K562 (cell line): ENCODE results near the gene CLIC3. TPM values are rescaled to one million over a fixed set of nuclear protein-coding genes. Genes with fewer than 3 reads are reported as not detected.

Experiments used
- CREB1 ChIP-seq, 2 experiments: sonication (generic) in 1 of 2; formaldehyde crosslinking in 1 of 2; IDR thresholded peaks; 2 replicates each; pipeline versions ENCODE4 v1.6.1 to v1.8.0; 2012 to 2022; ENCODE audit warnings: inconsistent platforms in 1 of 2, mild to moderate bottlenecking in 1 of 2, missing genetic modification reagents in 1 of 2, moderate library complexity in 1 of 2
- CREM ChIP-seq: IDR thresholded peaks from 2 replicates; pipeline ENCODE4 v1.6.1; 2014; ENCODE audit warnings: antibody characterized with exemption, low read depth
- CTBP1 ChIP-seq: fragments of 450-650 bp; IDR thresholded peaks from 2 replicates; pipeline ENCODE4 v1.6.1; 2016; ENCODE audit warnings: borderline replicate concordance
- HNRNPH1 ChIP-seq: fragments of 200-400 bp; formaldehyde crosslinking; optimal IDR thresholded peaks from 2 replicates; pipeline ENCODE3; 2017; ENCODE audit warnings: low read depth, mild to moderate bottlenecking, low read length, moderate library complexity
- JUND ChIP-seq, 2 experiments: IDR thresholded peaks; 2 replicates in 1 of 2; 3 replicates in 1 of 2; pipeline ENCODE4 v1.6.1; 2011; ENCODE audit warnings: borderline replicate concordance in 2 of 2, low read depth in 2 of 2, low read length in 2 of 2, improper control_type of control experiment in 1 of 2, missing biosample characterization in 1 of 2, missing genetic modification characterization in 1 of 2, missing genetic modification reagents in 1 of 2
- MAZ ChIP-seq, 2 experiments: fragments of 450-650 bp in 1 of 2; sonication (generic) in 1 of 2; formaldehyde crosslinking; IDR thresholded peaks in 1 of 2; conservative IDR thresholded peaks in 1 of 2; 2 replicates each; pipeline versions ENCODE4 v1.4.0 to v1.5.0; 2020; ENCODE audit warnings: mild to moderate bottlenecking in 1 of 2, missing genetic modification reagents in 1 of 2
- MBD2 ChIP-seq: sonication (generic); IDR thresholded peaks from 2 replicates; pipeline ENCODE4 v1.6.1; 2016; ENCODE audit warnings: low read depth, borderline replicate concordance
- NFIC ChIP-seq: fragments of 450-650 bp; IDR thresholded peaks from 2 replicates; pipeline ENCODE4 v1.6.1; 2017; ENCODE audit warnings: mild to moderate bottlenecking, inconsistent platforms
- PRDM10 ChIP-seq: fragments of 450-650 bp; IDR thresholded peaks from 2 replicates; pipeline ENCODE4 v1.6.1; 2018; ENCODE audit not compliant: partially characterized antibody
- PREB ChIP-seq: sonication (generic); formaldehyde crosslinking; IDR thresholded peaks from 2 replicates; pipeline ENCODE4 v1.8.1; 2023; ENCODE audit warnings: mild to moderate bottlenecking, missing genetic modification reagents
- PYGO2 ChIP-seq: fragments of 450-650 bp; IDR thresholded peaks from 2 replicates; pipeline ENCODE4 v1.6.1; 2016; ENCODE audit warnings: mild to moderate bottlenecking, missing genetic modification characterization, moderate library complexity, missing compliant biosample characterization
- RFX7 ChIP-seq: fragments of 250-450 bp; sonication (Bioruptor Pico); IDR thresholded peaks from 2 replicates; pipeline ENCODE4 v1.5.1; 2021; ENCODE audit warnings: mild to moderate bottlenecking
- TEAD1 ChIP-seq, 2 experiments: fragments of 450-650 bp in 1 of 2; sonication (generic) in 1 of 2; formaldehyde crosslinking; IDR thresholded peaks; 2 replicates each; pipeline versions ENCODE4 v1.4.0 to v1.8.0; 2020 to 2022; ENCODE audit warnings: mild to moderate bottlenecking in 2 of 2, missing genetic modification reagents in 1 of 2
- TFAP4 ChIP-seq: sonication (generic); formaldehyde crosslinking; IDR thresholded peaks from 2 replicates; pipeline ENCODE4 v1.8.0; 2022; ENCODE audit warnings: missing genetic modification reagents, mild to moderate bottlenecking, moderate library complexity, borderline replicate concordance
- VEZF1 ChIP-seq: fragments of 200-800 bp; sonication (Bioruptor generic); IDR thresholded peaks from 2 replicates; pipeline ENCODE4 v1.6.1; 2017; ENCODE audit warnings: missing genetic modification characterization, missing compliant biosample characterization
- ZNF277 ChIP-seq: fragments of 250-450 bp; sonication (Bioruptor Pico); IDR thresholded peaks from 2 replicates; pipeline ENCODE4 v1.8.0; 2022; ENCODE audit warnings: inconsistent platforms, mild to moderate bottlenecking, moderate library complexity, borderline replicate concordance
- ZNF316 ChIP-seq: fragments of 450-650 bp; IDR thresholded peaks from 2 replicates; pipeline ENCODE4 v1.6.1; 2016
- polyA plus RNA-seq, 8 experiments: library from polyadenylated mRNA; depleted of rRNA in 4 of 8; stranded (reverse) in 5 of 8; unstranded in 3 of 8; fragments of >200 nt; fragmentation: Nextera tagmentation in 2 of 8; fragmentation: Illumina TruSeq in 1 of 8; extraction: Ambion mirVana in 2 of 8; extraction: Trizol in 1 of 8; gene quantifications; 2 replicates each; pipeline versions ENCODE4 v1.2.1 to v1.2.3, GENCODE V29; 2011 to 2014; ENCODE audit warnings: inconsistent platforms in 1 of 8, missing spikeins in 1 of 8
- total RNA-seq, 7 experiments: library from RNA; depleted of rRNA in 6 of 7; stranded (reverse); fragments of >200 nt in 6 of 7; fragmentation: Illumina TruSeq in 2 of 7; extraction: Trizol in 2 of 7; gene quantifications; 2 replicates each; pipeline versions ENCODE4 v1.2.1 to v1.2.3, GENCODE V29; 2011 to 2021; ENCODE audit warnings: low replicate concordance in 1 of 7

The CLIC3 gene
- total and polyA plus RNA-seq, 9 of the 15 experiments (the other 6 are each of a cell fraction or from before 2014, with no cell fraction given), result 0.27 to 0.29 TPM; not detected in 7

- TF ChIP-seq JUND (IDR thresholded peaks at IDR 0.05; ENCODE audit: borderline replicate concordance, low read depth, low read length) (peak; percentile 72; the same call in 1 of the 2 replicates), JUND (tag; IDR thresholded peaks at IDR 0.05; ENCODE audit: borderline replicate concordance, low read depth, low read length) (peak; percentile 54; the same call in 1 of the 3 replicates), RFX7 (CRISPR knock-in tag) (no peak), CREM (peak; percentile 75), VEZF1 (CRISPR knock-in tag) (peak; percentile 61), HNRNPH1 (no peak), MBD2 (0 out of 2 replicates have a peak, but pooled peaks have one; percentile 18), MAZ (CRISPR knock-in tag; conservative IDR thresholded peaks at IDR 0.05 in 1 of 2, IDR thresholded peaks at IDR 0.05 in 1 of 2) (peak; percentile 55 to 77; a peak in 2 of 4 replicates), PRDM10 (peak; percentile 68), ZNF316 (0 out of 2 replicates have a peak, but pooled peaks have one; percentile 7), CTBP1 (peak; percentile 79), PREB (CRISPR knock-in tag) (no peak), CREB1 (IDR thresholded peaks at IDR 0.05) (peak; percentile 56; the same call in 1 of the 2 replicates), CREB1 (CRISPR knock-in tag; IDR thresholded peaks at IDR 0.05) (no peak), TFAP4 (CRISPR knock-in tag) (peak; percentile 77; the same call in 1 of the 2 replicates), ZNF277 (CRISPR knock-in tag) (no peak), NFIC (0 out of 2 replicates have a peak, but pooled peaks have one; percentile 15), TEAD1 (CRISPR knock-in tag; IDR thresholded peaks at IDR 0.05) (peak in 1 of 2 experiments; percentile 60; a peak in 1 of 4 replicates), PYGO2 (no peak)
These were observed 25.8 kb upstream of the CLIC3 start (continued) for GRCh38 chr9:137021979-137022661.
